Endodermal cell (in vitro differentiated cells): ENCODE measurements around the gene ZG16B. TPM values are rescaled to one million over a fixed set of nuclear protein-coding genes. Genes with fewer than 3 reads are reported as not detected.

Source experiments
- DNase-seq: peaks from one replicate; pipeline ENCODE4 v3.0.0-alpha.2; 2017
- H3K27ac ChIP-seq: 2 replicates; pipeline ENCODE4 v1.5.1; 2013; ENCODE audit warnings: mild to moderate bottlenecking, low read depth, low read length, moderate library complexity
- H3K27me3 ChIP-seq: 2 replicates; pipeline ENCODE4 v1.6.1; 2013; ENCODE audit warnings: mild to moderate bottlenecking, low read length, moderate library complexity; ENCODE audit not compliant: insufficient read depth, control insufficient read depth, poor library complexity, severe bottlenecking
- H3K36me3 ChIP-seq: 2 replicates; pipeline ENCODE4 v1.7.0; 2013; ENCODE audit warnings: mild to moderate bottlenecking, low read length, moderate library complexity; ENCODE audit not compliant: control insufficient read depth, insufficient read depth
- H3K4me1 ChIP-seq: one replicate; pipeline ENCODE4 v1.7.0; 2013; ENCODE audit warnings: low read length; ENCODE audit not compliant: control insufficient read depth, insufficient read depth
- H3K4me3 ChIP-seq: 2 replicates; pipeline ENCODE4 v1.5.1; 2013; ENCODE audit warnings: mild to moderate bottlenecking, low read length, moderate library complexity
- H3K9ac ChIP-seq: 2 replicates; pipeline ENCODE4 v1.6.1; 2013; ENCODE audit warnings: mild to moderate bottlenecking, low read length, moderate library complexity; ENCODE audit not compliant: poor library complexity, severe bottlenecking; ENCODE audit errors: extremely low read depth
- H3K9me3 ChIP-seq: 2 replicates; pipeline ENCODE4 v1.6.1; 2013; ENCODE audit warnings: mild to moderate bottlenecking, low read length, moderate library complexity; ENCODE audit not compliant: control insufficient read depth
- H3K27ac Mint-ChIP-seq: 2 replicates; pipeline ENCODE4 v1.8.0; 2020; ENCODE audit warnings: mixed read lengths
- H3K27me3 Mint-ChIP-seq: 2 replicates; pipeline ENCODE4 v1.8.0; 2021; ENCODE audit warnings: mild to moderate bottlenecking, mixed read lengths; ENCODE audit not compliant: insufficient read depth
- H3K36me3 Mint-ChIP-seq: 2 replicates; pipeline ENCODE4 v1.8.0; 2020; ENCODE audit warnings: low read depth, mixed read lengths
- H3K4me1 Mint-ChIP-seq: 2 replicates; pipeline ENCODE4 v1.8.0; 2020; ENCODE audit warnings: mixed read lengths
- H3K4me3 Mint-ChIP-seq: 2 replicates; pipeline ENCODE4 v1.8.0; 2020; ENCODE audit warnings: mild to moderate bottlenecking, moderate library complexity, mixed read lengths
- H3K9me3 Mint-ChIP-seq: 2 replicates; pipeline ENCODE4 v1.8.0; 2020; ENCODE audit warnings: mild to moderate bottlenecking, mixed read lengths
- WGBS, 2 experiments: methylation state at CpG; one replicate each; pipeline versions ENCODE4 v1.1.5 to v1.1.7; 2013; ENCODE audit warnings: missing lambda C conversion rate in 2 of 2, mixed read lengths in 1 of 2; ENCODE audit not compliant: insufficient coverage in 1 of 2, insufficient read length in 1 of 2; 5-methylcytosine and 5-hydroxymethylcytosine counted together
- total RNA-seq, 2 donors: library from RNA; stranded (reverse); fragmentation: NEBNext Ultra II Directional in 1 of 2; extraction: Animal tissue kit (Norgen Biotek cat#: 25700) in 1 of 2; gene quantifications; 2 replicates in 1 of 2; 3 replicates in 1 of 2; pipeline ENCODE4 v1.2.1, GENCODE V29; 2021
- TF ChIP-seq, protein P1 (sequence below): fragments of 200-600 bp; sonication (generic); conservative IDR thresholded peaks from 2 replicates; pipeline ENCODE4 v1.5.0; 2021; ENCODE audit warnings: antibody characterized with exemption, mild to moderate bottlenecking

Gene ZG16B
- total RNA-seq, 2 donors from 2014 or later: not detected

DNA sequence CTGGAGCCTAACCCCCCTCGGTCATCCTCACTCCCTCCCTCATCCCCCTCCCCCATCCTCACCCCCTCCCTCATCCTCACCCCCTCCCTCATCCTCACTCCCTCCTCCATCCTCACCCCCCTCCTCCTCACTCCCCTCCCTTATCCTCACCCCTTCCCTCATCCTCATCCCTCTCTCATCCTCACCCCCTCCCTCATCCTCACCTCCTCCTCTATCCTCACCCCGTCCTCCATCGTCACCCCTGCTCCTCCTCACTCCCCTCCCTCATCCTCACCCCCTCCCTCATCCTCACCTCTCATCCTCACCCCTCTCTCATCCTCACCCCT is 43.3 kb upstream of the ZG16B start:
- Histone ChIP-seq H3K36me3 (no peaks in the 10 kb centered on the region), H3K4me3 (no peak overlapping the region), H3K9ac (no peak overlapping the region), H3K9me3 (no peaks in the 10 kb centered on the region), H3K27ac (no peak overlapping the region), H3K27me3 (peaks cover 28% of the 10 kb centered on the region), H3K4me1 (peaks cover 5% of the 10 kb centered on the region)
- Mint-ChIP-seq H3K36me3 (no peaks in the 10 kb centered on the region), H3K9me3 (no peaks in the 10 kb centered on the region), H3K4me3 (no peak overlapping the region), H3K27ac (no peak overlapping the region), H3K27me3 (peaks cover 23% of the 10 kb centered on the region), H3K4me1 (peaks cover 2% of the 10 kb centered on the region)
- TF ChIP-seq, protein P1, sequence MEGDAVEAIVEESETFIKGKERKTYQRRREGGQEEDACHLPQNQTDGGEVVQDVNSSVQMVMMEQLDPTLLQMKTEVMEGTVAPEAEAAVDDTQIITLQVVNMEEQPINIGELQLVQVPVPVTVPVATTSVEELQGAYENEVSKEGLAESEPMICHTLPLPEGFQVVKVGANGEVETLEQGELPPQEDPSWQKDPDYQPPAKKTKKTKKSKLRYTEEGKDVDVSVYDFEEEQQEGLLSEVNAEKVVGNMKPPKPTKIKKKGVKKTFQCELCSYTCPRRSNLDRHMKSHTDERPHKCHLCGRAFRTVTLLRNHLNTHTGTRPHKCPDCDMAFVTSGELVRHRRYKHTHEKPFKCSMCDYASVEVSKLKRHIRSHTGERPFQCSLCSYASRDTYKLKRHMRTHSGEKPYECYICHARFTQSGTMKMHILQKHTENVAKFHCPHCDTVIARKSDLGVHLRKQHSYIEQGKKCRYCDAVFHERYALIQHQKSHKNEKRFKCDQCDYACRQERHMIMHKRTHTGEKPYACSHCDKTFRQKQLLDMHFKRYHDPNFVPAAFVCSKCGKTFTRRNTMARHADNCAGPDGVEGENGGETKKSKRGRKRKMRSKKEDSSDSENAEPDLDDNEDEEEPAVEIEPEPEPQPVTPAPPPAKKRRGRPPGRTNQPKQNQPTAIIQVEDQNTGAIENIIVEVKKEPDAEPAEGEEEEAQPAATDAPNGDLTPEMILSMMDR: no peak
- DNase-seq: no peak
- 62% methylated on average over 2 of the region's 3 CpGs; no CpG with 5 or more reads in 1 of the 2 experiments for WGBS, 2 experiments

DNA sequence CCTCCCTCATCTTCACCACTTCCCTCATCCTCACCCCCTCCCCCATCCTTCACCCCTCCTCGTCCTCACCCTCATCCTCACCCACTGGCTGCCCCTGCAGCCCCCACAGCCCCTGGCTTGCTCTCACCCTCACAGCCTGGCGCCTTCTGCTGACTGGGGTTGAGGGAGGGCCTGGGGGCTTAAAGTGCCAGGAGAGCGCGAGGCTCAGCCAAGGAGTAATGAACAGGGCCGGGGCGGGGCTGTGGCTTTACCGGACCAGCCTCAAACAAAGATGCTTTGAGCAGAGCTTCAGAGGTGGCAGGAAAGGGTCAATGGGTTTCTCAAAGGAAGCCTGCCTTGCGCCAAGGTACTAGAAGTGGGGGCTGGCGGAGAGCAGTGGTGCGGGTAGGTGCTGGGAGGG is 42.7 kb upstream of the ZG16B start, which contains the start of gene PRSS33:
Gene PRSS33 (minus strand): TSS at position 155 of the 400 bp plus-strand sequence. CDS start 1,013 bp downstream, outside the sequence.
- TF ChIP-seq, protein P1: no peak
- Histone ChIP-seq H3K27ac (no peak within 1 kb of the TSS), H3K4me3 (no peak within 1 kb of the TSS), H3K27me3 (peaks cover 28% of the 10 kb centered on the region), H3K9ac (no peak within 1 kb of the TSS), H3K9me3 (no peaks in the 10 kb centered on the region), H3K4me1 (peaks cover 5% of the 10 kb centered on the region), H3K36me3 (no peaks in the 10 kb centered on the region)
- H3K4me1 Mint-ChIP-seq: peaks cover 2% of the 10 kb centered on the region
- H3K9me3 Mint-ChIP-seq: no peaks in the 10 kb centered on the region
- no peak for DNase-seq
- 72 to 82% methylated on average over 5 to 10 of the region's 10 CpGs for WGBS, 2 experiments
- no peaks in the 10 kb centered on the region for H3K36me3 Mint-ChIP-seq
- H3K27ac Mint-ChIP-seq: no peak within 1 kb of the TSS
- peaks cover 25% of the 10 kb centered on the region for H3K27me3 Mint-ChIP-seq
- no peak within 1 kb of the TSS for H3K4me3 Mint-ChIP-seq

DNA sequence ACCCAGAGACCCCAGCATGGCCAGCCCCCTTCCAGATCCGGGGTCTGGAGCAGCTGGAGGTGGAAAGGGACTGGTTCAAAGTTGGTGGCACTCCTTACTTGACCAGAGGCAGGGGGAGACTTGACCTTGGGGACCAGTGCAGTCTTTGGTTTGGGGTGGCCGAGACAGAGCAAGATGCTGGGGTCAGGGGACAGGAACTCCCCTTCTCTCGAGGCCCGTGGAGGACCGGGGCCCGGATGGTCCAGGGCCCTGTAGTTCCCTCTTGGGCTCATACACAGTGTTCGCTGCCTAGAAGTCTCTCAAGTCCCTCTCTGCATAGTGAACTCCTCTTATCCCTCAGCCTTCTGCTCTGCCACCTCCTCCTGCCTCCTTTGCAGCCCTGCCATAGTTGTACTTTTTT is 42.1 kb upstream of the ZG16B start:
- no peak overlapping the region for H3K9ac ChIP-seq
- 61 to 67% methylated on average over 6 to 7 of the region's 7 CpGs for WGBS, 2 experiments

More for the DNA sequence above, 42.1 kb upstream of the ZG16B start:
- H3K27ac Mint-ChIP-seq: no peak overlapping the region
- TF ChIP-seq, protein P1: no peak
- no peaks in the 10 kb centered on the region for H3K9me3 Mint-ChIP-seq
- no peaks in the 10 kb centered on the region for H3K9me3 ChIP-seq
- no peak overlapping the region for H3K27ac ChIP-seq
- no peaks in the 10 kb centered on the region for H3K36me3 Mint-ChIP-seq
- peaks cover 28% of the 10 kb centered on the region for H3K27me3 ChIP-seq
- no peak overlapping the region for H3K4me3 Mint-ChIP-seq
- no peak for DNase-seq
- peaks cover 2% of the 10 kb centered on the region for H3K4me1 Mint-ChIP-seq
- no peak overlapping the region for H3K4me3 ChIP-seq
- no peaks in the 10 kb centered on the region for H3K36me3 ChIP-seq
- H3K27me3 Mint-ChIP-seq: peaks cover 25% of the 10 kb centered on the region
- peaks cover 5% of the 10 kb centered on the region for H3K4me1 ChIP-seq
